HepG2 (cell line): ENCODE data around the gene DNM1L. TPM values are rescaled to one million over a fixed set of nuclear protein-coding genes. Genes with fewer than 3 reads are reported as not detected.

Experiments
- ATAC-seq: fragments of 200-7000 bp; cut with Tn5 transposase; 3 replicates; pipeline ENCODE4 v1.9.1; 2020; ENCODE audit warnings: mild to moderate bottlenecking, moderate library complexity
- BruUV-seq: library from RNA; stranded (reverse); fragments of 400-500 nt; replicated peaks from 2 replicates; lab custom pipeline; 2021; lab: Mats Ljungman, UMichigan
- CTCF ChIA-PET: fragments of 300-600 bp; formaldehyde crosslinking; extraction: SDS; loops from one replicate; lab custom pipeline; 2021; ENCODE audit warnings: low total read pairs, inconsistent platforms, low intra/inter-chr PET ratio; lab: Yijun Ruan, JAX
- POLR2A ChIA-PET: fragments of 350-600 bp; sonication (Branson Sonifier 250); formaldehyde crosslinking; loops from one replicate; lab custom pipeline; 2020; ENCODE audit warnings: antibody characterized with exemption, inconsistent platforms; lab: Yijun Ruan, JAX
- DNase-seq: peaks from one replicate; pipeline ENCODE4 v3.0.0-alpha.2; 2015; ENCODE audit warnings: low spot score
- FAIRE-seq: peaks from 3 replicates; lab custom pipeline; 2011; peaks lifted over from hg19 to GRCh38; lab: Jason Lieb, UNC
- H2AFZ ChIP-seq: one replicate; pipeline ENCODE4 v1.6.1; 2011; ENCODE audit warnings: low read length, inconsistent platforms
- H3K27ac ChIP-seq: fragments of 300-600 bp; 3 replicates; pipeline ENCODE4 v1.8.0; 2011; ENCODE audit warnings: mixed run types, mild to moderate bottlenecking, mixed read lengths, low read length, inconsistent platforms; ENCODE audit not compliant: insufficient read depth; ENCODE audit errors: extremely low read length
- H3K27me3 ChIP-seq, 2 experiments: fragments of 200-600 bp in 1 of 2; 2 replicates in 1 of 2; 3 replicates in 1 of 2; pipeline versions ENCODE4 v1.6.0 to v1.8.0; 2011; ENCODE audit warnings: low read length in 2 of 2, mild to moderate bottlenecking in 2 of 2, moderate library complexity in 2 of 2, inconsistent platforms in 1 of 2; ENCODE audit not compliant: insufficient read depth in 2 of 2, control insufficient read depth in 1 of 2
- H3K36me3 ChIP-seq, 2 experiments: fragments of 200-600 bp in 1 of 2; replicated peaks in 1 of 2; 2 replicates in 1 of 2; 3 replicates in 1 of 2; pipeline versions ENCODE4 v1.5.1 to v1.8.0; 2011; ENCODE audit warnings: low read length in 2 of 2, inconsistent platforms in 1 of 2; ENCODE audit not compliant: insufficient read depth in 2 of 2, control insufficient read depth in 1 of 2
- H3K4me1 ChIP-seq: 2 replicates; pipeline ENCODE4 v1.5.1; 2012; ENCODE audit warnings: low read length, inconsistent platforms; ENCODE audit not compliant: insufficient read depth
- H3K4me2 ChIP-seq: 2 replicates; pipeline ENCODE4 v1.6.0; 2011; ENCODE audit warnings: low read depth, low read length, inconsistent platforms
- H3K4me3 ChIP-seq, 3 experiments: fragments of 200-600 bp in 1 of 3; sonication (generic), shearing (Covaris generic) in 1 of 3; replicated peaks in 1 of 3; 2 replicates each; pipeline ENCODE4 v1.5.1; 2011 to 2016; ENCODE audit warnings: low read length in 3 of 3, inconsistent platforms in 2 of 3, low read depth in 2 of 3, mild to moderate bottlenecking in 2 of 3, control low read depth in 1 of 3, mixed read lengths in 1 of 3; ENCODE audit not compliant: insufficient read depth in 1 of 3
- H3K79me2 ChIP-seq: one replicate; pipeline ENCODE4 v1.6.1; 2011; ENCODE audit warnings: low read length, inconsistent platforms; ENCODE audit not compliant: insufficient read depth
- H3K9ac ChIP-seq: 2 replicates; pipeline ENCODE4 v1.6.0; 2011; ENCODE audit warnings: mild to moderate bottlenecking, low read depth, low read length, inconsistent platforms; ENCODE audit not compliant: insufficient read depth
- H3K9me3 ChIP-seq: 2 replicates; pipeline ENCODE4 v1.5.1; 2012; ENCODE audit warnings: mild to moderate bottlenecking, low read length
- H4K20me1 ChIP-seq: 2 replicates; pipeline ENCODE4 v1.6.0; 2011; ENCODE audit warnings: inconsistent platforms, mild to moderate bottlenecking, low read length, moderate library complexity; ENCODE audit not compliant: insufficient read depth
- EP300 ChIP-seq, 3 experiments: sonication (generic) in 1 of 3; formaldehyde crosslinking in 1 of 3; IDR thresholded peaks; 2 replicates each; pipeline versions ENCODE4 v1.5.1 to v1.6.1; 2011 to 2020; ENCODE audit warnings: low read depth in 2 of 3, low read length in 2 of 3, borderline replicate concordance in 1 of 3, improper control_type of control experiment in 1 of 3, mild to moderate bottlenecking in 1 of 3, missing genetic modification reagents in 1 of 3, moderate library complexity in 1 of 3
- KAT2B ChIP-seq: fragments of 150-350 bp; IDR thresholded peaks from 2 replicates; pipeline ENCODE4 v1.6.1; 2014; ENCODE audit warnings: low read depth, low read length, borderline replicate concordance
- MXD1 ChIP-seq: sonication (generic); formaldehyde crosslinking; IDR thresholded peaks from 2 replicates; pipeline ENCODE4 v1.4.0; 2020; ENCODE audit warnings: mild to moderate bottlenecking, missing genetic modification reagents
- NFIC ChIP-seq: IDR thresholded peaks from 2 replicates; pipeline ENCODE4 v1.6.1; 2012; ENCODE audit warnings: mild to moderate bottlenecking, low read length, inconsistent platforms
- RARA ChIP-seq: IDR thresholded peaks from 2 replicates; pipeline ENCODE4 v1.6.1; 2016; ENCODE audit warnings: missing genetic modification reagents, missing compliant biosample characterization
- SAP130 ChIP-seq: IDR thresholded peaks from 2 replicates; pipeline ENCODE4 v1.6.1; 2016; ENCODE audit warnings: low read depth
- SIX4 ChIP-seq: sonication (generic); formaldehyde crosslinking; IDR thresholded peaks from 2 replicates; pipeline ENCODE4 v1.4.0; 2020; ENCODE audit warnings: missing genetic modification reagents
- SOX5 ChIP-seq: IDR thresholded peaks from 2 replicates; pipeline ENCODE4 v1.6.1; 2016; ENCODE audit warnings: borderline replicate concordance
- SOX6 ChIP-seq, 2 experiments: fragments of 450-650 bp in 1 of 2; sonication (generic) in 1 of 2; formaldehyde crosslinking in 1 of 2; IDR thresholded peaks; 2 replicates each; pipeline versions ENCODE4 v1.4.0 to v1.6.1; 2017 to 2020; ENCODE audit warnings: antibody characterized with exemption in 1 of 2, mild to moderate bottlenecking in 1 of 2, missing genetic modification reagents in 1 of 2
- SP4 ChIP-seq: sonication (generic); formaldehyde crosslinking; IDR thresholded peaks from 2 replicates; pipeline ENCODE4 v1.8.1; 2023; ENCODE audit warnings: mild to moderate bottlenecking, missing genetic modification reagents
- ZBTB33 ChIP-seq: sonication (generic); formaldehyde crosslinking; IDR thresholded peaks from 2 replicates; pipeline ENCODE4 v1.4.0; 2020; ENCODE audit warnings: missing genetic modification reagents
- ZNF362 ChIP-seq: sonication (generic); formaldehyde crosslinking; IDR thresholded peaks from 2 replicates; pipeline ENCODE4 v1.4.0; 2020; ENCODE audit warnings: missing genetic modification reagents, mild to moderate bottlenecking, borderline replicate concordance
- ZNF513 ChIP-seq: sonication (generic); formaldehyde crosslinking; conservative IDR thresholded peaks from 2 replicates; pipeline ENCODE4 v1.5.0; 2020; ENCODE audit warnings: missing genetic modification reagents
- WGBS: methylation state at CpG from one replicate; pipeline ENCODE4 v1.1.6; 2017; ENCODE audit warnings: low lambda C conversion rate; 5-methylcytosine and 5-hydroxymethylcytosine counted together
- in situ Hi-C: cut with HindIII; loops from 2 replicates; pipeline ENCODE4 v1.10.0; 2017; ENCODE audit warnings: low pct_unique_long_range_greater_than_20kb; ENCODE audit not compliant: extremely low pct_ligation_motif_present
- intact Hi-C: fragments of 100-400 bp; cut with micrococcal nuclease; formaldehyde crosslinking; loops from one replicate; pipeline ENCODE4 v1.10.0; 2022; ENCODE audit not compliant: unreplicated experiment
- polyA plus RNA-seq, 8 experiments: library from polyadenylated mRNA; depleted of rRNA in 3 of 8; stranded (reverse) in 7 of 8; unstranded in 1 of 8; fragments of >200 nt; fragmentation: Illumina TruSeq in 4 of 8; extraction: Trizol in 4 of 8; gene quantifications; 2 replicates each; pipeline versions ENCODE4 v1.2.1 to v1.2.3, GENCODE V29; 2011 to 2016; ENCODE audit warnings: low read depth in 4 of 8, missing spikeins in 1 of 8, mixed read lengths in 1 of 8; ENCODE audit not compliant: insufficient read depth in 1 of 8
- total RNA-seq, 5 experiments: library from RNA; depleted of rRNA; stranded (reverse); fragments of >200 nt; fragmentation: Illumina TruSeq; extraction: Trizol; gene quantifications; 2 replicates each; pipeline ENCODE4 v1.2.3, GENCODE V29; 2016; ENCODE audit warnings: low read depth in 1 of 5

The DNM1L gene
- total and polyA plus RNA-seq, 2 of the 13 experiments (the other 11 are each of a cell fraction or from before 2014, with no cell fraction given): 35.9 to 65.8 TPM

DNA sequence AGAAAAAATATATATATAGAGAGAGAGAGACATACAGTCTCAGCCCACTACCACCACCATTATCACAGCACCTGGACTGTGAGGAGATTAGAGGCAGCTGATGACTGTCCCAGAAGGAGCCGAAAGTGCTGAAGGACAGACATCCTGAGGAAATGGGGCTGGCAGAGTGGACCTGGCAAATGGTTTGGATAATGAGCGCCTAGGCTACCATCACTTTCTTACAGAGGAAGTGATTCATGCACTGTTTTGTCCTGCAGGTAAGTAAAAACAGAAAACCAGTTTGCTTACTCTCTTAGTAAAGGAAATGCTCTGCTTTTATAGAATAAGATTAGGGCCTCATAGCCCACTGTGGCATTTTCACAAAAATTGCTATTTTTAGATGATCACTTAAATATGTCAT lies 28.6 kb upstream of the DNM1L start (continued):
- TF ChIP-seq ZBTB33: no peak
- no peak for TF ChIP-seq RARA (CRISPR knock-in tag)

DNA sequence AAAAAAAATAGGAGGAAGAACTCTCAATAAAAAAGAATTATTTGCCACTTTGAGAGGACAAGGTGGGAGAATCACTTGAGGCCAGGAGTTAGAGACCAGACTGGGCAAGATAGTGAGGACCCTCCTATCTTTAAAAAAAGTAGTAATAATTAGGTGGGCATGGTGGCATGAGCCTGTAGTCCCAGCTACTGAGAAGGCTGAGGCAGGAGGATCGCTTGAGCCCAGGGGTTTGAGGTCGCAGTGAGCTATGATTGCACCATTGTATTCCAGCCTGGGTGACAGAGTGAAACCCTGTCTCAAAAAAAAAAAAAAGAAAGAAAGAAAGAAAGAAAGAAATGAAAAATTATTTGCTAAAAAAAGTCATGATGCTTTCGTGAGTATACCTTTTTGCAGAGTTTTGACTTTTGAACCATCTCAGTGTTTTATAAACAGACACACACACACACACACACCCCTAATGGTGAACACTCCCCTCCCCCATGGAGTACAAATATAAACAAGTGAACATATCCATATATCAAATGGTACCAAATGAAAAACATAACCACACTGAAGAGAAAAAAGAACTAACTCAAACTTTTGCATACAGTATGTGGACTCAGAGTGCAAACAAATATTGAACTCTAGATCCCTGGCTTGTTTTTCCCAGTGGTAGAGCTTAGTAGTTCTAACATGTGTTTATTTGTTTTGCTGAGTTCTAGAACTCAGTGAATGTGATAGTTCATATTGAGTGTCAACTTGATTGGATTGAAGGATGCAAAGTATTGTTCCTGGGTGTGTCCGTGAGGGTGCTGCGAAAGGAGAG lies 27.7 kb upstream of the DNM1L start:
- peak; percentile 62 for DNase-seq
- H3K9ac ChIP-seq: no peak overlapping the region
- FAIRE-seq: no peak
- 26% methylated on average over 5 of the region's 5 CpGs for WGBS
- peaks cover 29% of the 10 kb centered on the region for H3K4me1 ChIP-seq
- in situ Hi-C loops: loop anchor here (25.0 kb wide), 1 partner anchor 989 kb away; the partner anchor contains the start of gene ETFBKMT
- no peaks in the 10 kb centered on the region for H3K36me3 ChIP-seq
- H3K4me2 ChIP-seq: peak overlapping the region; percentile 54
- BruUV-seq: no TSS peak
- peak overlapping the region in 1 of 3 experiments; percentile 26; a peak in 1 of 6 replicates for H3K4me3 ChIP-seq
- H4K20me1 ChIP-seq: no peaks in the 10 kb centered on the region
- POLR2A ChIA-PET: no interaction called here
- peak; percentile 93 for ATAC-seq
- H2AFZ ChIP-seq: no peak overlapping the region
- H3K27ac ChIP-seq: no peak overlapping the region
- no peaks in the 10 kb centered on the region for H3K27me3 ChIP-seq
- CTCF ChIA-PET: no interaction called here
- H3K9me3 ChIP-seq: no peaks in the 10 kb centered on the region
- intact Hi-C loops: no loop called here
- H3K79me2 ChIP-seq: no peaks in the 10 kb centered on the region
- TF ChIP-seq SOX5 (CRISPR knock-in tag) (peak; percentile 32; the same call in 1 of the 2 replicates), SIX4 (CRISPR knock-in tag) (no peak), MXD1 (CRISPR knock-in tag) (no peak), NFIC (peak; percentile 24; the same call in 1 of the 2 replicates), SP4 (CRISPR knock-in tag) (no peak), ZNF362 (0 out of 2 replicates have a peak, but pooled peaks have one; percentile 27), KAT2B (no peak), SOX6 (IDR thresholded peaks at IDR 0.05) (no peak), SOX6 (CRISPR knock-in tag; IDR thresholded peaks at IDR 0.05) (0 out of 2 replicates have a peak, but pooled peaks have one; percentile 14), SAP130 (CRISPR knock-in tag) (0 out of 2 replicates have a peak, but pooled peaks have one; percentile 11), EP300 (IDR thresholded peaks at IDR 0.05; ENCODE audit: low read depth in 2 of 2, low read length in 2 of 2) (0 out of 4 replicates have a peak, but pooled peaks of 1 of the 2 experiments have one; percentile 5), EP300 (CRISPR knock-in tag; IDR thresholded peaks at IDR 0.05; ENCODE audit: borderline replicate concordance) (no peak), ZNF513 (CRISPR knock-in tag) (no peak)
